ENCODE measurements around the gene PLCH2. TPM values are rescaled to one million over a fixed set of nuclear protein-coding genes. Genes with fewer than 3 reads are reported as not detected.

PLCH2 gene
- total RNA-seq, 3 donors from 2014 or later: 0.58 to 1.3 (median 0.81) TPM

GRCh38 chr1:2460996-2461751 lies 14.9 kb upstream of the PLCH2 start:
- Mint-ChIP-seq H3K4me1 (ENCODE audit: low read depth) (no peaks in the 10 kb centered on the region), H3K27me3 (ENCODE audit: low read depth) (peaks cover 8% of the 10 kb centered on the region), H3K4me3 (no peak overlapping the region), H3K36me3 (ENCODE audit: insufficient read depth) (no peaks in the 10 kb centered on the region), H3K9me3 (no peaks in the 10 kb centered on the region)
- no peak for ATAC-seq
- no peak for DNase-seq

- ATAC-seq: no peak
- peaks cover 2% of the 10 kb centered on the region for H3K4me1 Mint-ChIP-seq (ENCODE audit: low read depth)
- no peaks in the 10 kb centered on the region for H3K36me3 Mint-ChIP-seq (ENCODE audit: insufficient read depth)
- no peak overlapping the region for H3K4me3 Mint-ChIP-seq
- H3K9me3 Mint-ChIP-seq: no peaks in the 10 kb centered on the region
- H3K27me3 Mint-ChIP-seq (ENCODE audit: low read depth): peaks cover 8% of the 10 kb centered on the region
- DNase-seq: no peak
These were observed 13.3 kb upstream of the PLCH2 start for GRCh38 chr1:2462819-2463218.

GRCh38 chr1:2463396-2463795 lies 12.7 kb upstream of the PLCH2 start:
- ATAC-seq (no peak), DNase-seq (no peak)
- Mint-ChIP-seq H3K4me3 (no peak overlapping the region), H3K4me1 (ENCODE audit: low read depth) (peaks cover 5% of the 10 kb centered on the region), H3K27me3 (ENCODE audit: low read depth) (peaks cover 8% of the 10 kb centered on the region), H3K36me3 (ENCODE audit: insufficient read depth) (no peaks in the 10 kb centered on the region), H3K9me3 (no peaks in the 10 kb centered on the region)

- peaks cover 7% of the 10 kb centered on the region for H3K4me1 Mint-ChIP-seq (ENCODE audit: low read depth)
- H3K9me3 Mint-ChIP-seq: no peaks in the 10 kb centered on the region
- H3K36me3 Mint-ChIP-seq (ENCODE audit: insufficient read depth): no peaks in the 10 kb centered on the region
- H3K27me3 Mint-ChIP-seq (ENCODE audit: low read depth): peaks cover 10% of the 10 kb centered on the region
- DNase-seq: no peak
- no peak for ATAC-seq
- H3K4me3 Mint-ChIP-seq: no peak overlapping the region
These were observed 10.5 kb upstream of the PLCH2 start for GRCh38 chr1:2465371-2466269.

- H3K27me3 Mint-ChIP-seq (ENCODE audit: low read depth): peaks cover 10% of the 10 kb centered on the region
These were observed 9.8 kb upstream of the PLCH2 start for GRCh38 chr1:2466270-2466665.

GRCh38 chr1:2466958-2467554 lies 9.0 kb upstream of the PLCH2 start:
- Mint-ChIP-seq H3K4me1 (ENCODE audit: low read depth) (peaks cover 7% of the 10 kb centered on the region), H3K36me3 (ENCODE audit: insufficient read depth) (no peaks in the 10 kb centered on the region), H3K9me3 (no peaks in the 10 kb centered on the region), H3K27me3 (ENCODE audit: low read depth) (peaks cover 10% of the 10 kb centered on the region), H3K4me3 (no peak overlapping the region)
- no peak for DNase-seq
- ATAC-seq: peak; percentile 71 to 79

More at GRCh38 chr1:2466270-2466665, 9.8 kb upstream of the PLCH2 start:
- Mint-ChIP-seq H3K4me1 (ENCODE audit: low read depth) (peaks cover 7% of the 10 kb centered on the region), H3K36me3 (ENCODE audit: insufficient read depth) (no peaks in the 10 kb centered on the region), H3K9me3 (no peaks in the 10 kb centered on the region), H3K4me3 (no peak overlapping the region)
- DNase-seq (no peak), ATAC-seq (no peak)

GRCh38 chr1:2468041-2468472 lies 8.0 kb upstream of the PLCH2 start:
- peak; percentile 26 for DNase-seq
- Mint-ChIP-seq H3K36me3 (ENCODE audit: insufficient read depth) (no peaks in the 10 kb centered on the region), H3K4me1 (ENCODE audit: low read depth) (peaks cover 7% of the 10 kb centered on the region), H3K9me3 (no peaks in the 10 kb centered on the region), H3K4me3 (no peak overlapping the region), H3K27me3 (ENCODE audit: low read depth) (peaks cover 7% of the 10 kb centered on the region)
- ATAC-seq: peak; percentile 20 to 32

GRCh38 chr1:2468540-2468939 lies 7.5 kb upstream of the PLCH2 start:
- DNase-seq (no peak), ATAC-seq (no peak)
- H3K36me3 Mint-ChIP-seq (ENCODE audit: insufficient read depth): no peaks in the 10 kb centered on the region
- no peak overlapping the region for H3K4me3 Mint-ChIP-seq
- H3K4me1 Mint-ChIP-seq (ENCODE audit: low read depth): peaks cover 7% of the 10 kb centered on the region
- no peaks in the 10 kb centered on the region for H3K9me3 Mint-ChIP-seq
- H3K27me3 Mint-ChIP-seq (ENCODE audit: low read depth): peaks cover 7% of the 10 kb centered on the region

- peaks cover 7% of the 10 kb centered on the region for H3K4me1 Mint-ChIP-seq (ENCODE audit: low read depth)
- H3K36me3 Mint-ChIP-seq (ENCODE audit: insufficient read depth): no peaks in the 10 kb centered on the region
- DNase-seq (no peak), ATAC-seq (no peak)
- peaks cover 6% of the 10 kb centered on the region for H3K27me3 Mint-ChIP-seq (ENCODE audit: low read depth)
- no peak overlapping the region for H3K4me3 Mint-ChIP-seq
- H3K9me3 Mint-ChIP-seq: no peaks in the 10 kb centered on the region
These were observed 6.8 kb upstream of the PLCH2 start for GRCh38 chr1:2469103-2469940.

- peaks cover 2% of the 10 kb centered on the region for H3K27me3 Mint-ChIP-seq (ENCODE audit: low read depth)
- ATAC-seq: no peak
- no peak overlapping the region for H3K4me3 Mint-ChIP-seq
- H3K4me1 Mint-ChIP-seq (ENCODE audit: low read depth): peaks cover 7% of the 10 kb centered on the region
- H3K9me3 Mint-ChIP-seq: no peaks in the 10 kb centered on the region
- H3K36me3 Mint-ChIP-seq (ENCODE audit: insufficient read depth): no peaks in the 10 kb centered on the region
- DNase-seq: no peak
These were observed 5.6 kb upstream of the PLCH2 start for GRCh38 chr1:2470290-2471158.

GRCh38 chr1:2471159-2471471 lies 5.0 kb upstream of the PLCH2 start:
- no peaks in the 10 kb centered on the region for H3K36me3 Mint-ChIP-seq (ENCODE audit: insufficient read depth)
- H3K4me1 Mint-ChIP-seq (ENCODE audit: low read depth): peaks cover 7% of the 10 kb centered on the region
- peaks cover 2% of the 10 kb centered on the region for H3K27me3 Mint-ChIP-seq (ENCODE audit: low read depth)
- DNase-seq (no peak), ATAC-seq (no peak)
- no peaks in the 10 kb centered on the region for H3K9me3 Mint-ChIP-seq
- no peak overlapping the region for H3K4me3 Mint-ChIP-seq

- H3K9me3 Mint-ChIP-seq: no peaks in the 10 kb centered on the region
- peaks cover 2% of the 10 kb centered on the region for H3K27me3 Mint-ChIP-seq (ENCODE audit: low read depth)
- H3K36me3 Mint-ChIP-seq (ENCODE audit: insufficient read depth): no peaks in the 10 kb centered on the region
- DNase-seq (no peak), ATAC-seq (no peak)
- peaks cover 6% of the 10 kb centered on the region for H3K4me1 Mint-ChIP-seq (ENCODE audit: low read depth)
- H3K4me3 Mint-ChIP-seq: no peak overlapping the region
These were observed 4.5 kb upstream of the PLCH2 start for GRCh38 chr1:2471587-2472001.

GRCh38 chr1:2472109-2472508 lies 4.0 kb upstream of the PLCH2 start:
- peaks cover 6% of the 10 kb centered on the region for H3K4me1 Mint-ChIP-seq (ENCODE audit: low read depth)
- ATAC-seq: no peak
- no peaks in the 10 kb centered on the region for H3K36me3 Mint-ChIP-seq (ENCODE audit: insufficient read depth)
- no peak for DNase-seq
- H3K9me3 Mint-ChIP-seq: no peaks in the 10 kb centered on the region
- no peak overlapping the region for H3K4me3 Mint-ChIP-seq
- H3K27me3 Mint-ChIP-seq (ENCODE audit: low read depth): peaks cover 2% of the 10 kb centered on the region
